Breast epithelium (tissue), 4 donors: Measurements from ENCODE around the gene NEUROD4. TPM values are rescaled to one million over a fixed set of nuclear protein-coding genes. Genes with fewer than 3 reads are reported as not detected.

Experiments used
- DNase-seq, 2 donors: peaks; one replicate each; pipeline ENCODE4 v3.0.0-alpha.2; 2019; ENCODE audit warnings: low spot score in 2 of 2
- H3K27ac ChIP-seq, 2 donors: fragments of 200-600 bp; sonication (generic) in 1 of 2; one replicate each; pipeline ENCODE4 v1.5.1; 2016 to 2019; ENCODE audit warnings: mild to moderate bottlenecking in 1 of 2
- H3K27me3 ChIP-seq, 2 donors: fragments of 200-600 bp; sonication (generic) in 1 of 2; one replicate each; pipeline versions ENCODE4 v1.5.1 to v1.6.0; 2017 to 2019; ENCODE audit warnings: control low read depth in 1 of 2, mild to moderate bottlenecking in 1 of 2
- H3K36me3 ChIP-seq: fragments of 200-600 bp; one replicate; pipeline ENCODE4 v1.5.1; 2019
- H3K4me1 ChIP-seq, 2 donors: fragments of 200-600 bp; sonication (generic); one replicate each; pipeline ENCODE4 v1.5.1; 2016 to 2019; ENCODE audit warnings: control low read depth in 1 of 2
- H3K4me3 ChIP-seq, 3 donors: fragments of 200-600 bp; sonication (generic); 1 replicate in 2 of 3; 2 replicates in 1 of 3; pipeline ENCODE4 v1.5.1; 2016 to 2019; ENCODE audit warnings: mild to moderate bottlenecking in 3 of 3, moderate library complexity in 2 of 3
- H3K9me3 ChIP-seq, 2 donors: fragments of 200-600 bp; sonication (generic) in 1 of 2; one replicate each; pipeline ENCODE4 v1.5.1; 2016 to 2019; ENCODE audit warnings: control low read depth in 1 of 2
- POLR2A ChIP-seq: fragments of 450-650 bp; IDR thresholded peaks from one replicate; pipeline ENCODE4 v1.6.1; 2016; ENCODE audit warnings: antibody characterized with exemption, mild to moderate bottlenecking, moderate library complexity
- POLR2AphosphoS5 ChIP-seq, 3 donors: sonication (generic); formaldehyde crosslinking; IDR thresholded peaks; one replicate each; pipeline ENCODE4 v1.6.1; 2017; ENCODE audit warnings: antibody characterized with exemption in 3 of 3
- intact Hi-C: fragments of 100-400 bp; cut with DNase I; formaldehyde crosslinking; loops from one replicate; pipeline ENCODE4 v1.15.1; 2023; ENCODE audit warnings: low total_unique reads
- total RNA-seq, 3 donors: library from RNA; depleted of rRNA; stranded (reverse); fragments of >200 nt; gene quantifications; one replicate each; pipeline ENCODE4 v1.1.0, GENCODE V29; 2016
- TF ChIP-seq, protein P1 (sequence below), 3 donors: fragments of 450-650 bp; IDR thresholded peaks; one replicate each; pipeline ENCODE4 v1.5.1; 2016 to 2017; ENCODE audit warnings: antibody characterized with exemption in 3 of 3, mild to moderate bottlenecking in 3 of 3, moderate library complexity in 3 of 3

NEUROD4 gene
- total RNA-seq, 3 donors from 2014 or later, result not detected

GRCh38 chr12:55058776-55059175 lies 39.0 kb downstream of the NEUROD4 start:
- H3K4me1 ChIP-seq, result no peaks in the 10 kb centered on the region
- H3K4me3 ChIP-seq, result no peak overlapping the region
- TF ChIP-seq POLR2AphosphoS5 (IDR thresholded peaks at IDR 0.05) (no peak), POLR2A (no peak)
- TF ChIP-seq, protein P1, sequence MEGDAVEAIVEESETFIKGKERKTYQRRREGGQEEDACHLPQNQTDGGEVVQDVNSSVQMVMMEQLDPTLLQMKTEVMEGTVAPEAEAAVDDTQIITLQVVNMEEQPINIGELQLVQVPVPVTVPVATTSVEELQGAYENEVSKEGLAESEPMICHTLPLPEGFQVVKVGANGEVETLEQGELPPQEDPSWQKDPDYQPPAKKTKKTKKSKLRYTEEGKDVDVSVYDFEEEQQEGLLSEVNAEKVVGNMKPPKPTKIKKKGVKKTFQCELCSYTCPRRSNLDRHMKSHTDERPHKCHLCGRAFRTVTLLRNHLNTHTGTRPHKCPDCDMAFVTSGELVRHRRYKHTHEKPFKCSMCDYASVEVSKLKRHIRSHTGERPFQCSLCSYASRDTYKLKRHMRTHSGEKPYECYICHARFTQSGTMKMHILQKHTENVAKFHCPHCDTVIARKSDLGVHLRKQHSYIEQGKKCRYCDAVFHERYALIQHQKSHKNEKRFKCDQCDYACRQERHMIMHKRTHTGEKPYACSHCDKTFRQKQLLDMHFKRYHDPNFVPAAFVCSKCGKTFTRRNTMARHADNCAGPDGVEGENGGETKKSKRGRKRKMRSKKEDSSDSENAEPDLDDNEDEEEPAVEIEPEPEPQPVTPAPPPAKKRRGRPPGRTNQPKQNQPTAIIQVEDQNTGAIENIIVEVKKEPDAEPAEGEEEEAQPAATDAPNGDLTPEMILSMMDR (IDR thresholded peaks at IDR 0.05), result no peak
- no peak for DNase-seq
- no peaks in the 10 kb centered on the region for H3K9me3 ChIP-seq
- H3K27ac ChIP-seq, result no peak overlapping the region
- H3K27me3 ChIP-seq, result no peaks in the 10 kb centered on the region
- intact Hi-C loops, result no loop called here
- H3K36me3 ChIP-seq, result no peaks in the 10 kb centered on the region

- Histone ChIP-seq H3K27me3 (no peaks in the 10 kb centered on the region), H3K36me3 (no peaks in the 10 kb centered on the region), H3K4me1 (no peaks in the 10 kb centered on the region), H3K4me3 (no peak overlapping the region), H3K27ac (no peak overlapping the region), H3K9me3 (no peaks in the 10 kb centered on the region)
- TF ChIP-seq POLR2A (no peak), POLR2AphosphoS5 (IDR thresholded peaks at IDR 0.05) (no peak)
- TF ChIP-seq, protein P1 (IDR thresholded peaks at IDR 0.05), result no peak
- intact Hi-C loops, result no loop called here
- DNase-seq, result no peak
Observed at GRCh38 chr12:55060470-55060869, 40.7 kb downstream of the NEUROD4 start.

GRCh38 chr12:55061024-55061423 lies 41.2 kb downstream of the NEUROD4 start:
- Histone ChIP-seq H3K4me1 (no peaks in the 10 kb centered on the region), H3K27me3 (no peaks in the 10 kb centered on the region), H3K27ac (no peak overlapping the region), H3K9me3 (no peaks in the 10 kb centered on the region), H3K4me3 (no peak overlapping the region), H3K36me3 (no peaks in the 10 kb centered on the region)
- intact Hi-C loops, result no loop called here
- TF ChIP-seq POLR2A (no peak), POLR2AphosphoS5 (IDR thresholded peaks at IDR 0.05) (no peak)
- TF ChIP-seq, protein P1 (IDR thresholded peaks at IDR 0.05), result no peak
- DNase-seq, result no peak

- TF ChIP-seq POLR2AphosphoS5 (IDR thresholded peaks at IDR 0.05) (no peak), POLR2A (no peak)
- TF ChIP-seq, protein P1 (IDR thresholded peaks at IDR 0.05), result no peak
- intact Hi-C loops, result no loop called here
Observed at GRCh38 chr12:55063291-55063690, 43.5 kb downstream of the NEUROD4 start.

DNA sequence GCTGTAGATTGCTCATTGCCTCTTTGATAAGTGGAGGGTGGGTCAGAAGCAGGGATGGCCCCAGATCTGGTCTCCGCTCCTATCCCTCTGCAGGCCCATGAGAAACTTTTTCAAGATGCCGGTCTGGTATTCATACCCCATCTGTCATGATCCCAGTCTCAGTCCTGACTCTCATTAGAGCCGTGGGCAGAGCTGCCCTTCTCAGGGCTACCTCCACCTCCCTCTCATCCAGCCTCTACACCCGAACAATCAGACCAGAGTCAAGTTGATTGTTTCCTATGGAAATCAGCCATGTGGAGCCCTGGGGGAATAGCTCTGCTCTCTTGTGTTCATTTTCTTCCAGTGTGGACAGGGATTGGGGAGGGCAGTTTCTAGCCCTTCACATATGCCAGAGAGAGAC lies 45.8 kb downstream of the NEUROD4 start:
- intact Hi-C loops, result no loop called here
- H3K27ac ChIP-seq, result no peak overlapping the region
- DNase-seq, result no peak
- H3K36me3 ChIP-seq, result no peaks in the 10 kb centered on the region
- no peaks in the 10 kb centered on the region for H3K4me1 ChIP-seq
- TF ChIP-seq POLR2AphosphoS5 (IDR thresholded peaks at IDR 0.05) (no peak), POLR2A (no peak)
- TF ChIP-seq, protein P1 (IDR thresholded peaks at IDR 0.05), result no peak
- no peak overlapping the region for H3K4me3 ChIP-seq
- H3K27me3 ChIP-seq, result no peaks in the 10 kb centered on the region
- no peaks in the 10 kb centered on the region for H3K9me3 ChIP-seq

More at GRCh38 chr12:55063291-55063690, 43.5 kb downstream of the NEUROD4 start:
- Histone ChIP-seq H3K9me3 (no peaks in the 10 kb centered on the region), H3K4me1 (no peaks in the 10 kb centered on the region), H3K4me3 (no peak overlapping the region), H3K27ac (no peak overlapping the region), H3K27me3 (no peaks in the 10 kb centered on the region), H3K36me3 (no peaks in the 10 kb centered on the region)
- DNase-seq, result no peak
